Measurements from ENCODE around the gene EIF4A3.

DNA sequence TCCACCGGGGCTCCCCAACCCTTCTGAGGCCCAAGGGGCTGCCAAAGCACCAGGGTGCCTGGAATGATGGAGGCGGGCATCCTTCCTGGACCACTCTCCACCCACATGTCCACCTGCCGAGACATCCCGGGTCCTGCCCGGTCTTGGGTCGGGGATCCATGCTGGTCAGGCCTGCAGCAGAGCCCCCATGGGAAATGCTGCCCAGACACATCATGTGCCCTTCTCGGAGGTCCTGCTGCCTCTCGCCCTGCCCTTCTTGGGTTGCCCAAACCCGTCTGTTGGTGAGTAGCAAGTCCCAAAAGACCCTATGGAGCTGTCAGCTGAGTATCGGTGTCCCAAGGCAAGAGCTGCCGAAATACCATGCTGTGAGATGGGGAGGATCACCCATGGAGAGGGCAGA is 60.3 kb downstream of the EIF4A3 start:
- no peak for TF ChIP-seq MAX (IDR thresholded peaks at IDR 0.05; ENCODE audit: low read depth, low read length)
- TF ChIP-seq, protein P1, sequence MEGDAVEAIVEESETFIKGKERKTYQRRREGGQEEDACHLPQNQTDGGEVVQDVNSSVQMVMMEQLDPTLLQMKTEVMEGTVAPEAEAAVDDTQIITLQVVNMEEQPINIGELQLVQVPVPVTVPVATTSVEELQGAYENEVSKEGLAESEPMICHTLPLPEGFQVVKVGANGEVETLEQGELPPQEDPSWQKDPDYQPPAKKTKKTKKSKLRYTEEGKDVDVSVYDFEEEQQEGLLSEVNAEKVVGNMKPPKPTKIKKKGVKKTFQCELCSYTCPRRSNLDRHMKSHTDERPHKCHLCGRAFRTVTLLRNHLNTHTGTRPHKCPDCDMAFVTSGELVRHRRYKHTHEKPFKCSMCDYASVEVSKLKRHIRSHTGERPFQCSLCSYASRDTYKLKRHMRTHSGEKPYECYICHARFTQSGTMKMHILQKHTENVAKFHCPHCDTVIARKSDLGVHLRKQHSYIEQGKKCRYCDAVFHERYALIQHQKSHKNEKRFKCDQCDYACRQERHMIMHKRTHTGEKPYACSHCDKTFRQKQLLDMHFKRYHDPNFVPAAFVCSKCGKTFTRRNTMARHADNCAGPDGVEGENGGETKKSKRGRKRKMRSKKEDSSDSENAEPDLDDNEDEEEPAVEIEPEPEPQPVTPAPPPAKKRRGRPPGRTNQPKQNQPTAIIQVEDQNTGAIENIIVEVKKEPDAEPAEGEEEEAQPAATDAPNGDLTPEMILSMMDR (IDR thresholded peaks at IDR 0.05 in 2 of 3, conservative IDR thresholded peaks at IDR 0.05 in 1 of 3; ENCODE audit: control insufficient read depth in 2 of 3, extremely low read depth in 1 of 3, insufficient read depth in 1 of 3, low read depth in 3 of 3, low read length in 3 of 3) = no peak
- TF ChIP-seq CHD2 (IDR thresholded peaks at IDR 0.05; ENCODE audit: borderline replicate concordance, low read depth, low read length) = no peak
- TF ChIP-seq SMAD1 (IDR thresholded peaks at IDR 0.05; ENCODE audit: low read depth, partially characterized antibody) = no peak
- TF ChIP-seq POLR2A (IDR thresholded peaks at IDR 0.05; ENCODE audit: low read depth, low read length) = no peak
- TF ChIP-seq TAF1 (IDR thresholded peaks at IDR 0.05; ENCODE audit: borderline replicate concordance, low read depth, low read length) = no peak
- TF ChIP-seq ATF7 (IDR thresholded peaks at IDR 0.05; ENCODE audit: low read depth) = no peak
- TF ChIP-seq RB1 (IDR thresholded peaks at IDR 0.05; ENCODE audit: borderline replicate concordance) = no peak
- no peak for TF ChIP-seq ZNF274 (IDR thresholded peaks at IDR 0.05; ENCODE audit: insufficient read depth, insufficient read length)
- no peak for TF ChIP-seq SUZ12 (IDR thresholded peaks at IDR 0.05; ENCODE audit: unreplicated experiment)
- no peak for TF ChIP-seq IRF5 (IDR thresholded peaks at IDR 0.05; ENCODE audit: borderline replicate concordance)
- TF ChIP-seq CREM (IDR thresholded peaks at IDR 0.05; ENCODE audit: low read depth) = no peak
